Daoy (cell line): ENCODE measurements around the gene CSNK1D. TPM values are rescaled to one million over a fixed set of nuclear protein-coding genes. Genes with fewer than 3 reads are reported as not detected.

Experiments used
- DNase-seq: peaks from one replicate; pipeline ENCODE4 v3.0.0-alpha.2; 2015; ENCODE audit warnings: low read depth
- total RNA-seq: library from RNA; depleted of rRNA; stranded (reverse); fragments of >200 nt; shearing (Covaris generic); gene quantifications from 2 replicates; pipeline ENCODE4 v1.2.3, GENCODE V29; 2014

Gene CSNK1D
- total RNA-seq, 1 experiment from 2014 or later: 25.1 TPM

GRCh38 chr17:82240506-82241182 lies 32.9 kb downstream of the CSNK1D start:
- no peak for DNase-seq

DNA sequence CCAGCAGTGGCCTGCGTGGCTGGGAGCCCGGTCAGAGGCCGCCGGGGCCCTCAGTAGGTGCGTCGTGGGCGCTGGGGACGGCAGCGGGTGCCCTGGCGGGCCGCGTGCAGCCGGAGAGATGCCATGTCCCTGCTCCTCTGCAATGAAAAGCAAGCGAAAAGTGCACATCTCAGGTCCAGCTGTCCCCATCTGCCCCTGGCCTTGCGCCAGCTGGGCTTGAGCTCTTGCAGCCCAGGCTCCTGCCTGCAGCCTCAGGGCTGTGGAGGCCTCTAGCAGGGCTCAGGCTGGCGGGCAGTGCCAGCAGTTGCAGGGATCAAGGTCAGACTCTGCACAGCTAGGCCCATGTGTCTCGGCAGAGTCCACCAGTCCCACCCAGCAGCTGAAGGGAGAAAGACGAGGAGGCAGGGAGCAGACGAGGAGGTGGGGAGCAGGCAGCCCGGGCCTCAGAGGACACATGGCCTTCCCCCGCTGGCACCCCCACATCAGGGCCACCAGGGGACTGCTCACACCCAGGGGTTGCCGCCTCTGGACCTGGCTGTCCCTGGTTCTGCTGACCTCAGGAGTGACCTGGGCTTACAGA lies 33.5 kb downstream of the CSNK1D start:
- no peak for DNase-seq

- no peak for DNase-seq
Measured at GRCh38 chr17:82239401-82239925, 34.0 kb downstream of the CSNK1D start.

DNA sequence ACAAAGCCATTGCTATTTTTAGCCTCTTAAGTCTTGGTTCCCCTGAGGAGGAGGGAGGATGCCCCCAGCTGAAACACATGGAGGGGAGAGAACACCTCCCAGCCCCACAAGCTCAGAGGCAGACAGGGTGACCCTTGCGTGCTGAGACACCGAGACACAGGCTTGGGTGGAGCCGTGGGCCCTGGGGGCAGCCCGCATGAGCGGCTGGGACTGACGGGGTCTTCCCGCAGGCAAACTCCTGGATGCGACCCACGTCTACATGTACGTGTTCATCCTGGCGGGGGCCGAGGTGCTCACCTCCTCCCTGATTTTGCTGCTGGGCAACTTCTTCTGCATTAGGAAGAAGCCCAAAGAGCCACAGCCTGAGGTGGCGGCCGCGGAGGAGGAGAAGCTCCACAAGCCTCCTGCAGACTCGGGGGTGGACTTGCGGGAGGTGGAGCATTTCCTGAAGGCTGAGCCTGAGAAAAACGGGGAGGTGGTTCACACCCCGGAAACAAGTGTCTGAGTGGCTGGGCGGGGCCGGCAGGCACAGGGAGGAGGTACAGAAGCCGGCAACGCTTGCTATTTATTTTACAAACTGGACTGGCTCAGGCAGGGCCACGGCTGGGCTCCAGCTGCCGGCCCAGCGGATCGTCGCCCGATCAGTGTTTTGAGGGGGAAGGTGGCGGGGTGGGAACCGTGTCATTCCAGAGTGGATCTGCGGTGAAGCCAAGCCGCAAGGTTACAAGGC lies 34.9 kb downstream of the CSNK1D start:
- DNase-seq: peak; percentile 93

- no peak for DNase-seq
Measured at GRCh38 chr17:82237746-82238471, 35.6 kb downstream of the CSNK1D start.

DNA sequence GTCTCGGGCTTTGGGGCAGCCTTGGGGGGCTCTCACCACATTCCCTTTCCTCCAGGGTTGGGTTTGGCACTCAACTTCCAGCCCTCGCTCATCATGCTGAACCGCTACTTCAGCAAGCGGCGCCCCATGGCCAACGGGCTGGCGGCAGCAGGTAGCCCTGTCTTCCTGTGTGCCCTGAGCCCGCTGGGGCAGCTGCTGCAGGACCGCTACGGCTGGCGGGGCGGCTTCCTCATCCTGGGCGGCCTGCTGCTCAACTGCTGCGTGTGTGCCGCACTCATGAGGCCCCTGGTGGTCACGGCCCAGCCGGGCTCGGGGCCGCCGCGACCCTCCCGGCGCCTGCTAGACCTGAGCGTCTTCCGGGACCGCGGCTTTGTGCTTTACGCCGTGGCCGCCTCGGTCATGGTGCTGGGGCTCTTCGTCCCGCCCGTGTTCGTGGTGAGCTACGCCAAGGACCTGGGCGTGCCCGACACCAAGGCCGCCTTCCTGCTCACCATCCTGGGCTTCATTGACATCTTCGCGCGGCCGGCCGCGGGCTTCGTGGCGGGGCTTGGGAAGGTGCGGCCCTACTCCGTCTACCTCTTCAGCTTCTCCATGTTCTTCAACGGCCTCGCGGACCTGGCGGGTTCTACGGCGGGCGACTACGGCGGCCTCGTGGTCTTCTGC lies 36.3 kb downstream of the CSNK1D start:
- DNase-seq: no peak

DNA sequence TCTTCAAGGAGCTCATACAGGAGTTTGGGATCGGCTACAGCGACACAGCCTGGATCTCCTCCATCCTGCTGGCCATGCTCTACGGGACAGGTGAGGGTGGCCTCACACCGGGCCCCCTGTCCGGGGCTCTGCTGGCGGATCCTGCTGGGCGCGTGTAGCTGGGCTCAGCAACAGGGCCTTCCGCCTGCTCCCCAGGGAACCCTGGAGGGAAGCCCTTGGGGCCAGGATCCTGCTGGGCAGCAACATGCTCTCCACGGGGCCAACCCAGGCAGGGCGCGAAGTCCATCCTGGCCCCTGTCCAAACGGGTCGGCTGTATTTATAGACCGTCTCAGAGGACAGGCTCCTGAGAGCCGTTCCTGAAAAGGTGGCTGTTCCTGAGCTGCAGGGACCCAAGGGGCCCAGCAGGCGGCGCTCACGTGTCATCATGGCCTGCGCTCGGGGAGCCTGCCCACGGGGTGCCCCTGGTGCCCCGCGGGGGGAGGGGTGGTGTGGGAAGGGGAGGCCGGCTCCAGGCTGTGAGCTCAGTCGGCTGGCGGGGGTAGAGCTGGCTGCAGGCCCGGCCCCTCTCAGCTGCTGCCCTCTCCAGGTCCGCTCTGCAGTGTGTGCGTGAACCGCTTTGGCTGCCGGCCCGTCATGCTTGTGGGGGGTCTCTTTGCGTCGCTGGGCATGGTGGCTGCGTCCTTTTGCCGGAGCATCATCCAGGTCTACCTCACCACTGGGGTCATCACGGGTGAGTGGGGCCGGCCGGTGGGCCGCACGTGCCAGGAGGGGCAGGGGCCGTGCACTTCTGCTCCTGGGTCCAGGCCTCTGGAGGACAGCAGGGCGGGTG lies 37.1 kb downstream of the CSNK1D start:
- peak; percentile 71 for DNase-seq

DNA sequence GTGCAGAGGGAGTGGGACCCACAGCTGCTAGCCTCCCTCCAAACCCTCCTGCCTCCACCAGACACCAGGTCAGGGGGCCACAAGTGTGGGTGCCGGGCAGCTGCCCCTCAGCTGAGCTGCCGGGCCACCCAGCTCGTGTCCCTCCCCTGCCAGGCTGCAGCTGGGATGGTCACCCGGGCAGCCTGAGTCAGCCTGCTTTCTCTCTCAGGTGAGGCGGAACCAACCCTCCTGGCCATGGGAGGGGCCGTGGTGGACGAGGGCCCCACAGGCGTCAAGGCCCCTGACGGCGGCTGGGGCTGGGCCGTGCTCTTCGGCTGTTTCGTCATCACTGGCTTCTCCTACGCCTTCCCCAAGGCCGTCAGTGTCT lies 37.7 kb downstream of the CSNK1D start:
- no peak for DNase-seq

- DNase-seq: no peak
Measured at GRCh38 chr17:82235056-82235774, 38.3 kb downstream of the CSNK1D start.

- no peak for DNase-seq
Measured at GRCh38 chr17:82234211-82235055, 39.1 kb downstream of the CSNK1D start.

DNA sequence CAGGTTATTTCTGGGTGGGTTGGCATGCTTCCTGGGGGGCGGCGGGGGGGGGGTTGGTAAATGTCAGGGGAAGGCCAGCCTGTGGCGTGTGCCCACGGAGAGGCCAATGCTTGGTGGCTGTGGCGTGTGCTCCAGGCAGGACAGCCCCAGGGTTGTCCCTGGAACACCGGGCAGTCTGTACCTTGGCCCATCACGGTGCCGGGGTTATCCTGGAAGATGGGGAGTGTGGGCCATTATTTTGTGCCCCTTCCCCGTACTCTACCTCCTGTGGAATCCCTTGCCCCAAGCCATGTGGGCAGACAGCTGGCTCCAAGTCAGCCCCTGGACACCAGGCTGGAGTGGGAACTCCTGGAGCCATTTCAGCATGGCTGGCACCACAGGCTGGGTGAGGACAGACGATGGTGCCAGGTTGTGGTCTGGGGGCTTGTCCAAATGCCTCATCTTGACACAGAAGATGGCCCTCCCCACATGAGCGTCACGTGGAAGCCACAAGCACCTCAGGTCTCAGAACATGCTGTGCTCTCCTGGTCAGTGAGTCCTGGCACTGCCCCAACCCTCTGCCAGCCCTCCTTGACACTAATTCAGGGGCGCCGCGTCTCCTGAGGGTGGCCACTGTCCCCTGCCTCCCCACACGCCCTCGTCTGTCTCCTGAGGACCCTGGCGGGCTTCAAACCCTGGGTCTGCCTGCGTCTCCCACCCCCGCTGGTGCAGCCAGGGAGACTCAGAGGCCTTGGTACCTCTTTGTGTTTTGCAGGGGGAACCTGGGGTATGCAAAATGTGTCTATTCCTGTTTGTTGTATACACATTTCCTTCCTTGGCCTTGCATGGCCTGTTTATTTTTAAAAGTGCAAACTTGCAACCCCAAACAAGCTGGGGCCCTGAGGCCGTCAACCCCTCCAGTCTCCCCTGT lies 40.4 kb downstream of the CSNK1D start:
- DNase-seq: peak; percentile 9

GRCh38 chr17:82232322-82232820 lies 41.1 kb downstream of the CSNK1D start:
- no peak for DNase-seq

- DNase-seq: peak; percentile 85
Measured at GRCh38 chr17:82231562-82232321, 41.8 kb downstream of the CSNK1D start.

GRCh38 chr17:82231312-82231561 lies 42.3 kb downstream of the CSNK1D start:
- DNase-seq: no peak

GRCh38 chr17:82230609-82231311 lies 42.7 kb downstream of the CSNK1D start:
- DNase-seq: peak; percentile 87

- DNase-seq: no peak
Measured at GRCh38 chr17:82229698-82230608, 43.5 kb downstream of the CSNK1D start.
